Measurements from ENCODE around the gene C14orf93. TPM values are rescaled to one million over a fixed set of nuclear protein-coding genes. Genes with fewer than 3 reads are reported as not detected.
"Not testable (repeated sequence)": the region's sequence is repeated elsewhere in the genome, so short reads cannot be mapped to it uniquely, and the experiment has no call there.

C14orf93 gene
- total RNA-seq, 1 experiment from 2014 or later = 8.2 TPM

DNA sequence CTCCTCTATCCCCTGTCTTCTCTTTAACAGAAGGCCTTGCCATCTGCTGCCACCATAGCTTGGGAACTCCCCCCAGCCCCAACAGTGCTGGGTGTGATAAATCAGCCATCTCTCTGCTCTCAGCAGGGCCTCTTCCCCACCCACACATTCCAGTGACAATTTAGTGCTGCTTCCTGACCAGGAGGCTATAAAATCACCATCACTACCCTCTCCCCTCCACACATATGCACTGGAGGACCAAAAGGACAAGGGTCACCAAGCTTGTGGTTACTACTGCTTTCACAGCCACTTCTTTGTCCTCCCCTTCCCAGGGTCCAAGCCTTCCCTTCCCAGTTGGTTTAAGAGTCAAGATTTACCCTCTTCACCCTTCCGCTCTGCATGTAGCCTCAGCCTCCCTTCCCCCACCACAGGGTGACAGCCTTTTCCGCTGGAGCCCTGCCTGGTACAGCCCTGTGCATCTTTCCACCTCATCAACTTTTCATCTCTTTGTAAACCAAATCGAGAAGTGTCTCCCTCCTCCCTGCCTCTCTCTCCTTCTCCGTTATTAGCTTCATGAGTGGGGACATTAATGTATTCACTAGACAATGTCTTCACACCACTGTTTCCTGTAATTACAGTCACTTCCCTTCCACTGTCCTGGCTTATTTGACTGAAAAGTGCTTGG is 15.3 kb upstream of the C14orf93 start:
- no peak for DNase-seq (ENCODE audit: low read depth, low spot score)
- in situ Hi-C loops (cut with HindIII; ENCODE audit: low pct_unique_long_range_greater_than_20kb, low sequenced_read_pairs) = no loop called here

DNA sequence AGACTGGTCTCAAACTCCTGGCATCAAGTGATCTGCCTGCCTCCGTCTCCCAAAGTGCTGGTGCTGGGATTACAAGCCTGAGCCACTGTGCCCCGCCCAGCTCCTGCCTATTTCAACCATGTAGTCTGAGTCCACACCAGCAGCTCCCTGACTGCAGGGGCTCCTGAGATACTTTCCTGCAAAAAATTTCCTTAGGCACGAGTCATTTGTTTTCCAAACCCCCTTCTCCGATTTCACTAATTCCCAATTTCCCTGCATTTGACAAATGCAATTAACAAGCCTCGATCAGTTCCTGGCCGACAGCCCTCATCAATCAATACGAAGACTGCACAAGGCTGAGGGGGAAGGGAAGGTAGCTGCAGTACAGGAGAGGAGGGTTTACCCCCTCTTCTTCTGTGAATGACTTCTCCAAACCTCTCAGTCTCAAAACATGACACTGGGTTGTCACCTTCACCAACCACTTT is 14.7 kb upstream of the C14orf93 start:
- DNase-seq (ENCODE audit: low read depth, low spot score) = no peak
- in situ Hi-C loops (cut with HindIII; ENCODE audit: low pct_unique_long_range_greater_than_20kb, low sequenced_read_pairs) = no loop called here

DNA sequence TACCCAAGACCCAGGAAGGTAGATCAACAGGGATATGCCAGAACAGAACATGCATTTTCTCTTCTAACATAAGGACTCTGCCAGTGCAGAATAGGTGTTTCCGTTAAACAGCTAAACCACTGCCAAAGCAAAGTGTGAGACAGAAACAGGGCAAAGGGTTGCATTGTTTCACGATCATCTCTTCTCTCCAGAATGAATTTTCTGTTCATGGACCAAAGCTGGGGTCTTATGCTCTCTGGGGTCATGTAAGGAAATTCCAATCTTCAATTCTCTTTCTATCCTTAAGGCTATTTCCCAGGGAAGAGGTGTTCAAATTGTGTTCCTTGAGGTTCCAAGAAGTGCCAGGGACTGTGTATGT is 13.8 kb upstream of the C14orf93 start:
- no peak for DNase-seq (ENCODE audit: low read depth, low spot score)
- in situ Hi-C loops (cut with HindIII; ENCODE audit: low pct_unique_long_range_greater_than_20kb, low sequenced_read_pairs) = no loop called here

DNA sequence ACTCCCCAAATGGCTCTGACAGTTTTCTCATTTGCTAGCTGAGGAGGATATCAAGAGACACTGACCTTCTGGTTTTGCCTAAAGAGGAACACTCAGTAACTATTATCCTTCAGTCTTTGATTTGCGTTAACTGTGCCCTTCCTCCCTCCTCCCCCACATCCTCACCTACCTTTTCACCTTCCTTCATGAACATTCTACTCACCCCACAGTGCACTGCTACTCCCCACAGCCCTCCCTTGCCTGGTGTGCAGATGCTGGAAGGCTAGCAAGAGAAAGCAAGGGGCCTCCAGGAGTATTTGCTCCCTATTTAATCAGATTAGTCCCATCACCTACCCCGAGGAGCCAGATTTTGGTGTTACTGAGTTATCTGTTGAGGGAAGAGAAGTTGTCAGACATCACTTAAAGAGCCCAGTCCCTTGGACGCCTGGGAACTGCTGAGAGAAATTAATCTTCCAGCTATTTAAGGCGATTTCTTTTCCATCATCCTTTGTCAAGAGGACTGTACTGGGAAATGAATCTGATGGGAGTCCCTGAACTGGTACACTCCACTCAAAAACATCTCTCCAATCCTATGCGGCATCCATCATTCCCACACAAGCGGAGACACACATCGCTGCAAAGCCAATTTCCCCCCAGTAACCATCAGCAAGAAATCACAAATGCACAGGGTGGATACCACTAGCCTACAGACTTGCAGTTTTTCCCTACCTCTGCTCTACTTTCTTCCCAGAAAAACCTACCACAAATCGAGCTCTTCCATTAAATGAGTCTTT is 13.3 kb upstream of the C14orf93 start:
- DNase-seq (ENCODE audit: low read depth, low spot score) = no peak
- in situ Hi-C loops (cut with HindIII; ENCODE audit: low pct_unique_long_range_greater_than_20kb, low sequenced_read_pairs) = no loop called here

DNA sequence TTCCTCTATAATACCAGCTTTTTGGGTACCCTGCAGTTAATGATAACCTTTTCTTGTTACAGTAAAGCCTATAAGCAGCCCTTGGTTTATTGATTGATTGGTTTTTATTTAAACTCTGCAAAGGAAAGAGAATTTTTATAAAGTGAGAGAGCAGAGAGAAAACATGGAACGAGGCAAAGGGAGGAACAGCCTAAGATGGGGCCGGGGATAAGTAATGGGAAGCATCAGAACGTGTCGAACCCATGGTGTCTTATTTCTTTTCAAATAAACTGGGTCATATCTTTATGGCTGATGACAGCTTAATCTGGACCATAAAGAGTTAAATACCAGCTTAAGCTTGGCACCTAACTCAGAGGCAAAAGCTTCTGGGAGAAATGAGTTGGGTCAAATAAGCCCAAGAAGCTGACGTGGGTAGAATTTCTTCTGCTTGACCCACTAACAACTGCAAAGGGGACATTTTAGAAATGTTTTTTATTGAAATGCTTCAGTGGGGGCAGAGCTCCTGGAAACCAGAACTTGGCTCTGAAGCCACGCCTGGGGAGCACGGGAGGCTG is 12.0 kb upstream of the C14orf93 start:
- in situ Hi-C loops (cut with HindIII; ENCODE audit: low pct_unique_long_range_greater_than_20kb, low sequenced_read_pairs) = no loop called here
- DNase-seq (ENCODE audit: low read depth, low spot score) = no peak

DNA sequence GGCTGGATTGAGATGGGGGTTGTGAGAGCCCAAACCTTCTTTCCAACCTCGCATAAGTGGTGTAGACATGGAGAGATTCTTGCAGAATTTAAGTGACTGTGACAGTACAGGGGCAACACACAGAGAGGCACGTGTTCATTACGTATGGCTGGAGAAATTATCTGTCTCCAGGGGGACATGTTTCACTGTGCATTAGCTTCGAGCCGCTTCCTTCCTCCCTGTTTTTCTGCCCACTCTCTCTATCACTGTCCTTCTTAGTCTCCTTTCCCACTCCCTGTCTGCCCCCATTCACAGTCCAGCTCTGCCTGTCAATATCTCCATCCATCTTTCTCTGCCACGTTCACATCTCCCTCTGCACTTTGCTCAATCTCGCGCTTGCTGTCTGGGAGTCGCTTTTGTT is 11.5 kb upstream of the C14orf93 start:
- in situ Hi-C loops (cut with HindIII; ENCODE audit: low pct_unique_long_range_greater_than_20kb, low sequenced_read_pairs) = no loop called here
- no peak for DNase-seq (ENCODE audit: low read depth, low spot score)

DNA sequence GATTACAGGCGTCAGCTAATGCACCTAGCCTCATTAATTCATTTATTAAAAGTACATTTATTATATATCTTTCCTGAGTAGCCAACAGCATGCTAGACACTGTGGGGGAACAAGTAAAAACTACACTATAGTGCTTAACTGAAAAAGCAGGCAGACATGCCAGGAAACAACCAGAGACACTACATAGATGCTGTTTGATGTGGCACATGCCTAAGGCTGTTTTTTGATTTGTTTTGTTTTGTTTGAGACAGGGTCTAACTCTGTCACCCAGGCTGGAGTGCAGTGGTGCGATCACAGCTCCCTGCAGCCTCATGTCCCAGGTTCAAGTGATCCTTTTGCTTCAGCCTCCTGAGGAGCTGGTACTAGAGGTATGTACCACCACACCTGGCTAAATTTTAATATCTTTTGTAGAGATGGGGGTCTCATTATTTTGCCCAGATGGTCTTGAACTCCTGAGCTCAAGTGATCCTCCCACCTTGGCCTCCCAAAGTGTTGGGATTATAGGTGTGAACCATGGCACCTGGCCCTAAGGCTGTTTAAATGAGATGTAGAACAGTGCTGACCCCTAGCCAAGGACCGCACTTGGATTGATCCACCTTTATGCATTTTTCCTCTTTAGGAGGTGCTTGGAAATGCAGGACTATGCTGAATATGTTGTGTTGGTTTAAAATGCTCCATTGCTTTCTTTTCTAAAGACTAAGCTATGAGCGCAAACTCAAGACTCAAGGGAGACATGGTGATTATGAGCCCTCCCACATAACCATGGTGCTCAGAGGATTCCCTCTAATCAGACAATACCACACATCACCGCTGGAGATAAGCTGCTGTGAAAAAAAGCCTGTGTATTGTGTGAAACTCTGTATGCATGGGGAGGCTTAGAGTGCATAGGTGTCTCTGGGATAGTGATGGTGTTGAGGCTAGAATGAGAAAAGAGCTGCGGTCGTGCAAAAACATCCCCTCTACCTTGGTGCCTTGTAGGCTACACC is 10.5 kb upstream of the C14orf93 start:
- DNase-seq (ENCODE audit: low read depth, low spot score) = no peak
- in situ Hi-C loops (cut with HindIII; ENCODE audit: low pct_unique_long_range_greater_than_20kb, low sequenced_read_pairs) = no loop called here

DNA sequence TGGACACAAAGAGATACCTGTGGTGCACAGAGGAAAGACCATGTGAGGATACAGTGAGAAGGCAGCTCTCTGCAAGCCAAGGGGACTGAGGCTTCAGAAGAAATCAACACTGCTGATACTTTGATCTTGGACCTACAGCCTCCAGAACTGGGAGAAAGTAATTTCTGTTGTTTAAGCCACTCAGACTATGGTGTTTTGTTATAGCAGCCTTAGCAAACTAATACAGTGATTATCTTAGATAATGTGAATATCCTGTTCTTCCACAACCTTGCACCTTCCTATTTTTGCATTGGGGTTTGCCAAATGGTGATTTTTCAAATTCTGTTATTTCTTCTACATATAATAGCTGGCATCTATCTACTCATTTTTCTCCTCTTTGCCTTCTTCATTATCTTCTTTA is 8.2 kb upstream of the C14orf93 start:
- no peak for DNase-seq (ENCODE audit: low read depth, low spot score)
- in situ Hi-C loops (cut with HindIII; ENCODE audit: low pct_unique_long_range_greater_than_20kb, low sequenced_read_pairs) = no loop called here

DNA sequence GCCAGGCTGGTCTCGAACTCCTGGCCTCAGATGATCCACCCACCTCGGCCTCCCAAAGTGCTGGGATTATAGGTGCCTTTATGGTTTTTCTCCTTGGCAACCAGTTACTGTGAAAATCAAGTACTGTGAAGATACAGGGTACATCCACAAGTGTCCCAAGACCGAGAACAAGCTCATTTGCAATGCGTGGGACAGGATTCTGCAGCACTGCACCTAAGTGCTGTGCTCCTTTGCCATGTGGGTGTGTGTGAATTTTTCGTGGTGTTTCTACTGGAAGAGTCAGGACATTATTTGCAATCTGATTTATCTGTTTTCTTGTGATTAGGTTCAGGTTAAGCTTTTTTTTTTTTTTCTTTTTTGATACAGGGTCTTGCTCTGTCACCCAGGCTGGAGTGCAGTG is 7.1 kb upstream of the C14orf93 start:
- in situ Hi-C loops (cut with HindIII; ENCODE audit: low pct_unique_long_range_greater_than_20kb, low sequenced_read_pairs) = no loop called here

DNA sequence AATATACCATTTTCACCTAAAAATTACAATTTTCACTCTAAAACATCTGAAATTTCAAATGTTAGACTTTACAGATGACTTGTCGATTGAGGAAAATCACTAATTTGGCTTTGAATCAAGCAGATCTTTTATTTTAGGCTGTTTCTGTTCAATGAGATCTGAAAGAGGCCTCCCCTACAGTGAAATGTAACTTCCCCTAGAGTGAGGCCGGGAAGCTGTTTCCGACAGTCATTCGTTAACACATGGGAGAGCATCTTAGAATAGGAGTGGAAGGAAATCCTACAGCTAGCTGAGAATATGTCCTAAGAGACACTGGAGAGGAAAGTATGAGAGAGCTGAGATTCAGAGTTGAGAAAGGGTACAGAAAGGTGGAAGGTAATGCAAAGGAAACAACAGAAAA is 5.7 kb upstream of the C14orf93 start:
- in situ Hi-C loops (cut with HindIII; ENCODE audit: low pct_unique_long_range_greater_than_20kb, low sequenced_read_pairs) = no loop called here
- no peak for DNase-seq (ENCODE audit: low read depth, low spot score)

More for the DNA sequence above, 7.1 kb upstream of the C14orf93 start:
- no peak for DNase-seq (ENCODE audit: low read depth, low spot score)

DNA sequence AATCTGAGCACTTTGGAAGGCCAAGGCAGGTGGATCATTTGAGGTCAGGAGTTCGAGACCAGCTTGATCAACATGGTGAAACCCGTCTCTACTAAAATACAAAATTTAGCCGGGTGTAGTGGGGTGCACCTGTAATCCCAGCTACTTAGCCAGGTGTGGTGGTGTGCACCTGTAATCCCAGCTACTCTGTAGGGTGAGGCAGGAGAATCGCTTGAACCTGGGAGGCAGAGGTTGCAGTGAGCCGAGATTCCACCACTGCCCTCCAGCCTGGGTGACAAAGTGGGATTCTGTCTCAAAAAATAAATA is 3.8 kb upstream of the C14orf93 start:
- DNase-seq (ENCODE audit: low read depth, low spot score); in situ Hi-C loops (cut with HindIII; ENCODE audit: low pct_unique_long_range_greater_than_20kb, low sequenced_read_pairs): not testable (repeated sequence)

DNA sequence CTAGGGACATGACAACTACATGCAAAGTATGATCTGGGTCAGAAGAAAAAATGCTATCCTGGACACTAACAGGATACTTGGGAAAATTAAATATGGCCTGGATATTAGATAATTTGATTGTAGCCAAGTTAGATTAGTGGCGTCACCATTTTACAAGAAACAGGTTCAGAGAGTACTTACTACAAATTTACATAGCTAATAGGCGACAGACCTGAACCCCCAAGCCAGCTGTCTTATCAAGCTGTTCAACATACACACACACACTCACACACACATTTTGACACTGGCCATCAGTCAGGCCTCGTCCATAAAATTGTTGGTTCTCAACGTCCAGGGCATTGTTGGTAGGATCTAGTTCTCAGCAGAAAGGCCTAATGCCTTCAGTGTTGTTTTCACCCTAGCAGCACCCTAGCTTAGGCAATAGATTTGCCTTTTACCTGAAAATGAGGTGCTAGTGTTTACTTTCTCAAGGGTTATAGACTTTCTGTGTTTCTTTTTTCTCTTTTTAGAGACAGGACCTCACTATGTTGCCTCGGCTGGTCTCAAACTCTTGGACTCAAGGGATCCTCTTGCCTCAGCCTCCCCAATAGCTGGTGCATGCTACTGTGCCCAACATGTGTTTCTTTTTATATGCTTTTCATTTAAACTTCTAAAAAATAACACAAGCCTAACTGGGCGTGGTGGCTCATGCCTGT is 3.3 kb upstream of the C14orf93 start:
- in situ Hi-C loops (cut with HindIII; ENCODE audit: low pct_unique_long_range_greater_than_20kb, low sequenced_read_pairs) = no loop called here
- DNase-seq (ENCODE audit: low read depth, low spot score) = no peak

DNA sequence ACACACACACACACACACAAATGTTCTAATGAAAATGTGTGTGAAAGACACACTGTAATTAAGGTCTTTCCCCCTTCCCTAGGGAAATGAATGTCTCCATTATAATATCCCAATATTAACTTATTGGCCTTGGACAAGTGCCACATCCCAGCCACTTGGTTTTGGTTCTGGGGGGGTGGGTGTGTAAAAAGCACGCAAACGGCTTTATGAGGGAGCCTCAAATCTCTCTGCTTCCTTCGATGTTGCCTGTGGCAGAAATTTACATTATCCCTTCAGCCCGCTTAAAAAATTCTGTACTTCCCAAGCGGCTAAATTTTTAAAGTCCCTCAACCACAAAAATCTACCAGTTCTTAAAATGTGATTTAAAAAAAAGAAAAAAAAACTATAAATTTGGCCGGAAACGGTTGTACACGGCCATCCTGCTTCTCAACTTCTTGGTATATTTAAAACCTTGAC is 432 bp downstream of the C14orf93 start:
- in situ Hi-C loops (cut with HindIII; ENCODE audit: low pct_unique_long_range_greater_than_20kb, low sequenced_read_pairs) = no loop called here
- no peak for DNase-seq (ENCODE audit: low read depth, low spot score)

DNA sequence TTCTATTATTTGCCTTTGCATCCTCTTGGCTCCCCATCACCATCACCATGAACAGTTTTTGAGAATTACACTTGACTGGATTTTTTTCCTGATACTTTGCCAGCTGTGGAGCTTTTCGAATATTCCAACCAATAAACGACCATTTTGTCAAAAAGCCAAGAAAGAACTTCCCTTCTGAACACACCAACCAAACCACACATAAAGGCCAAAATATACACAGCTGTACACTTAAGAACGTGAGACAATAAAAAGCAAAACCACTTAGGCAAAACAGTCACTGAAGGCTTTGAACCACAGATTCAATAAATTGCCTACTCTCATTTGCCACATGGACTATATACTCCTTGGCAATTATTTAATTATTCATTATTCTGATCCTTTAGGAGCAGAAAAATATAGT is 1.1 kb downstream of the C14orf93 start:
- in situ Hi-C loops (cut with HindIII; ENCODE audit: low pct_unique_long_range_greater_than_20kb, low sequenced_read_pairs) = no loop called here
- DNase-seq (ENCODE audit: low read depth, low spot score) = no peak

DNA sequence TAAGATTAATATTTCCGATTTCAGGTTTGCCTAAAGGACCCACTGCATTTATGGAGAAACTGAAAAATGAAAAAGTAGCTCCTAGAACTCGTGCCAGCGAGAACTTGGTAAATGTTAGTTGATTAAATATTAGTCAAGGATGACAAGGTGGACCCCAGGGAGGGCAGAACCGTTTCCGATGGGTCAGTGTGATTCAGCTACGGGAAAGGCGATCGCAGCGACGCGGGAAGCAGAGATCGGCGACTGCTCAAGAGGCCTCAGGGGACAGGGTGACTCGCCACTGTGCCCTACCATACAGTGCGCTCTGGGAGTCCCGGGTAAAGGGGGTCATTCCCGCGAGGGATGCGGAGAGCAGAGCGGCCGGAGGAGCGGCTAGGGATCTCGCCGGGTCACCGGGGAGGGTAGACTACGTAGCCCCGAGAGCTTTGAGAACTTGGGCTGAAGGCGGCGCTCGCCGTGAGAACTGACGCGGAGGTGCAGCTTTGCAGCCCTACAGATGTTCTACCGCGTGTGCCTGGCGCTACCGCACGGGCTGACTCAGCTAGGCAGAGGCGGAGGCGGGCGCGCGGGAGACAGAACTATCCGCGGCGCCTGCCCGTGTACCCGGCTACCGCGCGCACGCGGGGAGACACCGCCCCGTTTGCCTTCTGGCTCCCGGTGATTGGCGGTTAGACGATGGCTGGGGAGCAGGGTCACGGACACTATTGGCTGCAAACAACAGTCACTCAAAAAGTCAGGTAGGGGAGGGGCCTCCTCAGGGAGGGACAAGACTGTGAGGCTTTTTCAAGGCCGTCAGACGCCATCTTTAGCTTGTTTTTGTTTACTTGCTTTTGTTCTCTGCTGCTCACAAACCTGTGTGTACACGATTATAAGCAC is 3.2 kb downstream of the C14orf93 start:
- in situ Hi-C loops (cut with HindIII; ENCODE audit: low pct_unique_long_range_greater_than_20kb, low sequenced_read_pairs) = no loop called here

DNA sequence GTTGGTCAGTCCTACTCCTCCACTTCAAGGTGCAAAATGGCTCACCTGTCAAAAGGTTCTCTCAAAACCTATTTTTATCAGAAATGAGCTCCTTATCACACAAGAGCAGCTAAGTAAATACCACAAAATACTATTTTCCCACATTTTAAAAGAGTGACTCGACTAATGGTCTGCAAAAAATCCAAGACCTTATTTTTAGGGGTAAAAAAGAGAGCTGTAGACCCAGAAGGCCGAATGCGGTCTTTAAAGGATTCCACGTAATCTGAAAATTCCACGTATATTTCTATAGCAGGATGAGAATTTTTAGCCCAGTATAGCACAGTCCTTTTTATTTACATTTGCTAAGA is 3.8 kb downstream of the C14orf93 start:
- DNase-seq (ENCODE audit: low read depth, low spot score) = no peak
- in situ Hi-C loops (cut with HindIII; ENCODE audit: low pct_unique_long_range_greater_than_20kb, low sequenced_read_pairs) = no loop called here

More for the DNA sequence above, 3.2 kb downstream of the C14orf93 start:
- DNase-seq (ENCODE audit: low read depth, low spot score) = peak; percentile 97
